SK-N-SH (cell line): Measurements from ENCODE around the gene C10orf143.

Source experiments
- EP300 ChIP-seq, 2 experiments: IDR thresholded peaks; 2 replicates each; pipeline versions ENCODE4 v1.4.0 to v1.6.1; 2012; ENCODE audit warnings: borderline replicate concordance in 1 of 2, low read depth in 1 of 2, low read length in 1 of 2
- EZH2phosphoT487 ChIP-seq: fragments of 200-600 bp; sonication (generic); IDR thresholded peaks from 2 replicates; pipeline ENCODE4 v1.6.1; 2017; ENCODE audit warnings: low read depth, mixed run types, mild to moderate bottlenecking, antibody characterized with exemption, moderate library complexity, borderline replicate concordance
- GABPA ChIP-seq: IDR thresholded peaks from 2 replicates; pipeline ENCODE4 v1.4.0; 2012; ENCODE audit warnings: low read depth, mild to moderate bottlenecking
- JUND ChIP-seq: IDR thresholded peaks from 2 replicates; pipeline ENCODE4 v1.4.0; 2012
- MEF2A ChIP-seq: IDR thresholded peaks from 2 replicates; pipeline ENCODE4 v1.4.0; 2012; ENCODE audit warnings: low read depth, borderline replicate concordance
- MXI1 ChIP-seq: IDR thresholded peaks from 2 replicates; pipeline ENCODE4 v1.6.1; 2012; ENCODE audit warnings: mild to moderate bottlenecking, low read depth, low read length, improper control_type of control experiment
- POLR2AphosphoS5 ChIP-seq: IDR thresholded peaks from 2 replicates; pipeline ENCODE4 v1.6.1; 2012; ENCODE audit warnings: low read depth, low read length
- RAD21 ChIP-seq: IDR thresholded peaks from 2 replicates; pipeline ENCODE4 v1.6.1; 2012; ENCODE audit warnings: mild to moderate bottlenecking, low read length
- REST ChIP-seq: IDR thresholded peaks from 2 replicates; pipeline ENCODE4 v1.6.1; 2012; ENCODE audit warnings: mild to moderate bottlenecking, low read depth, low read length, moderate library complexity
- TAF1 ChIP-seq: IDR thresholded peaks from 2 replicates; pipeline ENCODE4 v1.6.1; 2012; ENCODE audit warnings: low read depth, mild to moderate bottlenecking, low read length, moderate library complexity, borderline replicate concordance
- USF1 ChIP-seq: IDR thresholded peaks from 2 replicates; pipeline ENCODE4 v1.4.0; 2012; ENCODE audit warnings: low read depth, borderline replicate concordance
- TF ChIP-seq, protein P1 (sequence below): fragments of 200-600 bp; sonication (generic); IDR thresholded peaks from 2 replicates; pipeline ENCODE4 v1.6.1; 2017; ENCODE audit warnings: antibody characterized with exemption, mild to moderate bottlenecking, moderate library complexity

DNA sequence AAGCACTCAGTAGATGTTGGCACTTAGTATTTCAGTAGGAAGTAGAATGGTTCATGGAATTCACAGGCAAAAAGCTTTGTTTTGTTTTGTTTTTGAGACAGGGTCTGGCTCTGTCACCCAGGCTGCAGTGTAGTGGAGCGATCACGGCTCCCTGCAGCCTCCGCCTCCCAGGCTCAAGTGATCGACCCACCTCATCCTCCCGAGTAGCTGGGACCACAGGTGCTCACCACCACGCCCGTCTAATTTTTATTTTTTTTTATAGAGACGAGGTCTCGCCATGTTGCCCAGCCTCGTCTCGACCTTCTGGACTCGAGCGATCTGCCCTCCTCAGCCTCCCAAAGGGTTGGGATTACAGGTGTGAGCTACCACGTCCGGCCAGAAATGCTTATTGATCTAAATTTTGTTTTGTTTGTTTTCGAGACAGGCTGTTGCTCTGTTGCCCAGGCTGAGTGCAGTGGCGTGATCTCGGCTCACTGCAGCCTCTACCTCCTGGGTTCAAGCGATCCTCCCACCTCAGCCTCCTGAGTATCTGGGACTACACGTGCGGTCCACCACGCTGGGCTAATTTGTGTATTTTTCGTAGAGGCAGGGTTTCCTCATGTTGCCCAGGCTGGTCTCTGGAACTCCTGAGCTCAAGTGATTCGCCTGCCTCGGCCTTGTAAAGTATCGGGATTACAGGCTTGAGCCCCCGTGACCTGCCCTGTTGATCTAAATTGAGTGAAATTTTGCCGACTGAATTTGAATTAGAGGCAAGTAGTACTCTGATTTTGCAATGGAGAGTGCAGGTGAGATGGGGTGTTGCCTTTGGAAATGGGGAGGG, 27.2 kb upstream of the C10orf143 start:
- no peak for TF ChIP-seq REST
- no peak for TF ChIP-seq RAD21
- no peak for TF ChIP-seq EP300 (IDR thresholded peaks at IDR 0.05; ENCODE audit: borderline replicate concordance in 1 of 2, low read depth in 1 of 2, low read length in 1 of 2)
- TF ChIP-seq, protein P1, sequence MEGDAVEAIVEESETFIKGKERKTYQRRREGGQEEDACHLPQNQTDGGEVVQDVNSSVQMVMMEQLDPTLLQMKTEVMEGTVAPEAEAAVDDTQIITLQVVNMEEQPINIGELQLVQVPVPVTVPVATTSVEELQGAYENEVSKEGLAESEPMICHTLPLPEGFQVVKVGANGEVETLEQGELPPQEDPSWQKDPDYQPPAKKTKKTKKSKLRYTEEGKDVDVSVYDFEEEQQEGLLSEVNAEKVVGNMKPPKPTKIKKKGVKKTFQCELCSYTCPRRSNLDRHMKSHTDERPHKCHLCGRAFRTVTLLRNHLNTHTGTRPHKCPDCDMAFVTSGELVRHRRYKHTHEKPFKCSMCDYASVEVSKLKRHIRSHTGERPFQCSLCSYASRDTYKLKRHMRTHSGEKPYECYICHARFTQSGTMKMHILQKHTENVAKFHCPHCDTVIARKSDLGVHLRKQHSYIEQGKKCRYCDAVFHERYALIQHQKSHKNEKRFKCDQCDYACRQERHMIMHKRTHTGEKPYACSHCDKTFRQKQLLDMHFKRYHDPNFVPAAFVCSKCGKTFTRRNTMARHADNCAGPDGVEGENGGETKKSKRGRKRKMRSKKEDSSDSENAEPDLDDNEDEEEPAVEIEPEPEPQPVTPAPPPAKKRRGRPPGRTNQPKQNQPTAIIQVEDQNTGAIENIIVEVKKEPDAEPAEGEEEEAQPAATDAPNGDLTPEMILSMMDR: no peak
- no peak for TF ChIP-seq JUND
- no peak for TF ChIP-seq USF1
- no peak for TF ChIP-seq GABPA
- TF ChIP-seq POLR2AphosphoS5: no peak
- no peak for TF ChIP-seq EZH2phosphoT487
- no peak for TF ChIP-seq MXI1
- no peak for TF ChIP-seq TAF1
- no peak for TF ChIP-seq MEF2A
